ENCODE data around the gene RD3L.

The RD3L gene

DNA sequence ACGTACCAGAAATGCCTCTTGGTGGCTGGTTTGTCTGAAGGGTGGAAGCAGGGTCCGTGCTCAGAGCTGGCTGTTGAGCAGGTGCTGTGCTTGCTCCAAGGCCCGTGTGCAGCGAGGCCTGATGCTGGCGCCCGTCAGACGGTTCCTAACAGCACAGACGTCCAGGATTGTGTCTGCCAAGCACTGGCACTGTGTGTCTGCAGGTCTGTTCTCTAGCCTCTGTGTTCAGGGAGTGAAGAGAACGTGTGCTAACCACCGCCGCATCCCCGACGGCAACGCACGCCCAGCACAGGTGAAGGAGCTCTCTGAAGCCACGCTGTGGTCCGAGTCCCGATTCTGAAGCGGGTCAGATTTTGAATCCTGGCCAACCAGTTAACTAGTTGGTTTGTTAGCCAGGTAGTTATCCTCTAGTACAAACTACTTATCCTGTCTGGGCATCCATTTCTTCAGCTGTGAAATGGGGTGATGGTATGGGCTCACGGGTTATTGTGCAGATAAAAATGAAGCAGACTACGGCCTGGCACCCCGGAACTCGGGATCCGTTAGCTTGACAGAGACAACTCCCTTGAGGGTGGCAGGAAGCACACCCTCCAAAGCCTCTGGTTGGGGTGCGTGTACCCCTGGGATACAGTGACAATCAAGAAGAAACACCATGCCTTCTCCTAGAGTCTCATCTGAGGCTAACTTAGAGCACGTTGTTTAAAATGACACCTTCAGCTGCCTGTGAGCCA lies 32.6 kb downstream of the RD3L start:
- peak overlapping the region; percentile 17; the same call in 1 of the 2 replicates for H3K4me3 ChIP-seq (ENCODE audit: low read depth, low read length)
- H3K9me3 ChIP-seq = no peaks in the 10 kb centered on the region
- TF ChIP-seq, protein P1, sequence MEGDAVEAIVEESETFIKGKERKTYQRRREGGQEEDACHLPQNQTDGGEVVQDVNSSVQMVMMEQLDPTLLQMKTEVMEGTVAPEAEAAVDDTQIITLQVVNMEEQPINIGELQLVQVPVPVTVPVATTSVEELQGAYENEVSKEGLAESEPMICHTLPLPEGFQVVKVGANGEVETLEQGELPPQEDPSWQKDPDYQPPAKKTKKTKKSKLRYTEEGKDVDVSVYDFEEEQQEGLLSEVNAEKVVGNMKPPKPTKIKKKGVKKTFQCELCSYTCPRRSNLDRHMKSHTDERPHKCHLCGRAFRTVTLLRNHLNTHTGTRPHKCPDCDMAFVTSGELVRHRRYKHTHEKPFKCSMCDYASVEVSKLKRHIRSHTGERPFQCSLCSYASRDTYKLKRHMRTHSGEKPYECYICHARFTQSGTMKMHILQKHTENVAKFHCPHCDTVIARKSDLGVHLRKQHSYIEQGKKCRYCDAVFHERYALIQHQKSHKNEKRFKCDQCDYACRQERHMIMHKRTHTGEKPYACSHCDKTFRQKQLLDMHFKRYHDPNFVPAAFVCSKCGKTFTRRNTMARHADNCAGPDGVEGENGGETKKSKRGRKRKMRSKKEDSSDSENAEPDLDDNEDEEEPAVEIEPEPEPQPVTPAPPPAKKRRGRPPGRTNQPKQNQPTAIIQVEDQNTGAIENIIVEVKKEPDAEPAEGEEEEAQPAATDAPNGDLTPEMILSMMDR (IDR thresholded peaks at IDR 0.05; ENCODE audit: low read depth, low read length) = no peak
- peaks cover 29% of the 10 kb centered on the region for H3K36me3 ChIP-seq
- peak; percentile 67 for DNase-seq
- no peaks in the 10 kb centered on the region for H3K27me3 ChIP-seq
- peaks cover 26% of the 10 kb centered on the region for H3K4me1 ChIP-seq

DNA sequence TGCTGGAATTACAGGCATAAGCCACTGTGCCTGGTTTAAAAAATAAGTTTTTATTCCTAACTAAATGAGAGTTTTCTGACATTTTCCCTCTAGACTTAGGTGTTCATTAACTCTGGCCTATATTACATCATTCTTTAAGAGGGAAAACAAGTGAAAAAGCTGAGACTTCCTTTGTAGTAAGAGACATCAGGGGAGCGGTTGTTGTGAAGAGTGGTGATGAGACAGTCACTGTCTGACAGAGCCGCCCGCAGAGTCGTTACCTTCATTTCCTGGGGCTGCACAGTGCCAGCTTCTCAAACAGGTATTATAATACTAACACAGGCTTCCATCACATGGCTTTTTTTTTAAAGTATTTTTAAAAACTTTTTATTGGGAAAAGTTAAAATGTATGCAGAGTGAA lies 33.7 kb downstream of the RD3L start:
- peaks cover 26% of the 10 kb centered on the region for H3K4me1 ChIP-seq
- H3K27me3 ChIP-seq = no peaks in the 10 kb centered on the region
- no peaks in the 10 kb centered on the region for H3K9me3 ChIP-seq
- TF ChIP-seq, protein P1 (IDR thresholded peaks at IDR 0.05; ENCODE audit: low read depth, low read length) = no peak
- peaks cover 19% of the 10 kb centered on the region for H3K36me3 ChIP-seq
- DNase-seq = no peak
- H3K4me3 ChIP-seq (ENCODE audit: low read depth, low read length) = no peak overlapping the region

DNA sequence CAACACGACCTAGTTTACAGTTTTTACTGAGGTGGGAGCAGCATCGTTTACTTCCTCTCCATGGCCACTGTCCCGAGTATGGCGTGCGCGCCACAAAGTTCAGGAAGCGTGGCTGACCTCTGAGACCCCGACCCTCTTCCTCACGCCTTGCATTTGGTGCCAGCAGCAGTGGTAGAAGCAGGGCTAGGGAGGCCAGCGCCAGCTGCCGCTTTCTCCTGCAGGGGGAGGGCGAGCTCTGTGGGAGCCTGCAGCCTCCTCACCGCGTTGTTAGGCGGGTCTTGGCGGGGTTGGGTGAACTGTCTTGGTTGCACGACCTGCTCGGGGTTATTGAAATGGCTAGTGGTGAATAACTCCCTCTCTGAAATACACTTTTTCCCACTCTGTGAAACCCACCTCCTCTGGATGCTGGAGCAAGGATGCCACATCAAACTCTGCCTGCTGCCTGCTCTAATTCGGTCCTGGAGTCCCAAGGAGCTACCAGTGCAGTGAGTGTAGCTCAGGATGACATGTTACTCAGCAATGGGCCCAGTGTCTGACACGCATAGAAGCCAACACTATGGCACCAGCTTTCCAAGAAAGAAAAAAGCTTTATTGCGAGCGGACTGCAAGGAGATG lies 36.4 kb downstream of the RD3L start:
- TF ChIP-seq, protein P1 (IDR thresholded peaks at IDR 0.05; ENCODE audit: low read depth, low read length) = peak; percentile 58
- H3K9me3 ChIP-seq = no peaks in the 10 kb centered on the region; the same call in 1 of the 2 replicates
- H3K36me3 ChIP-seq = no peaks in the 10 kb centered on the region
- H3K4me1 ChIP-seq = peaks cover 26% of the 10 kb centered on the region
- peak; percentile 76 for DNase-seq
- no peak overlapping the region for H3K4me3 ChIP-seq (ENCODE audit: low read depth, low read length)
- no peaks in the 10 kb centered on the region for H3K27me3 ChIP-seq

DNA sequence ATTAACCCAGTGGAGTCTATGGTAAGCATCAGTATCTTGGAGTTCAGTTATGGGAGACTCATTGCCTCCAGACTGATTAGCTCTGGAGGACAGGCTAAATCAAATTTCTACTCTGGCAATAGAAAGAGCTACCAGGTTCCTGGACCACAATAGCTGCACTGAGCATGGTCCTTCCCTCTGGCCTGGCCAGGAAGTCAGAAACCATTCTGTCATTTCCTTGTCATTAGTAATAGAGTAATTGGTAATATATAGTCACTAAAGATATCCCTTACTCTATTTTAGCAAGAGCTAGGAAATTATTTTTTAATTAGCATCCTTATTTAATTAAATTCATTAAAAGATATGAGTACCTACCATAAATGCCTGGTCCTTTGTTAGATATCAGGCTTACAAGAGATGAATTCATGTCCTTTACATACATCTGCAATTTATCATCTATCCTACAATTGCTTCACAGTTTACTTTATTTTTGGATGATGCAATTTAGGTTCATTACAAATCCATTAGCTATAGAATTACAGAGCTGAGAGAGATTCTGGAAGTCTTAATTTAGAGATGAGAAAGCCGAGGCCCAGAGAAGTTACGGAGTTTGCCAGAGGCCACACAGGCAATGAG lies 37.7 kb downstream of the RD3L start:
- DNase-seq = peak; percentile 85
- Histone ChIP-seq H3K4me1 (peaks cover 16% of the 10 kb centered on the region), H3K27me3 (no peaks in the 10 kb centered on the region), H3K4me3 (ENCODE audit: low read depth, low read length) (peak overlapping the region; percentile 22), H3K9me3 (no peaks in the 10 kb centered on the region; the same call in 1 of the 2 replicates), H3K36me3 (no peaks in the 10 kb centered on the region)
- TF ChIP-seq, protein P1 (IDR thresholded peaks at IDR 0.05; ENCODE audit: low read depth, low read length) = no peak

DNA sequence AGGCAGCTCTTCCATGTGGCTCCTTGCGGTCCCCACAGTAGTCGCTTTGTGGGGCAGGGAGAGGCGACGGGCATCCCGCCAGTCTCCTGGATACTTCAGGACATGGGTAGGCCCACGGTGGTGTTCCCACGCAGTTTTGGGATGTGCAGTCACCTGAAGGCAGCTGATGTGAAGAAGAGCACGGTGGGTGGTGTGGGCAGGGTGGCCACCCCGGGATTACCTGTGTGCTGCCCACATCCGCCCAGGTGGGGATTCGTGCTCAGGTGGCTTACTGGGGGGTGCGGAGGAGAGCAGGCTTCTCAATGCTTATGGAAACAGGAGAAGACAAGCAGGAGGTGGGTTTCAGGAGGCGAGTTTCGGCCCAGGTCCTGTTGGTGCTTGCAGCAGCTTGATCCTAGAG lies 42.5 kb downstream of the RD3L start:
- TF ChIP-seq, protein P1 (IDR thresholded peaks at IDR 0.05; ENCODE audit: low read depth, low read length) = no peak
- no peaks in the 10 kb centered on the region for H3K4me1 ChIP-seq
- H3K4me3 ChIP-seq (ENCODE audit: low read depth, low read length) = no peak overlapping the region
- no peak for DNase-seq
- no peaks in the 10 kb centered on the region for H3K36me3 ChIP-seq
- H3K9me3 ChIP-seq = no peaks in the 10 kb centered on the region; the same call in 1 of the 2 replicates
- no peaks in the 10 kb centered on the region for H3K27me3 ChIP-seq
